Measurements from ENCODE around the gene CHRNA10. TPM values are rescaled to one million over a fixed set of nuclear protein-coding genes. Genes with fewer than 3 reads are reported as not detected.

CHRNA10 gene
- total RNA-seq, 4 donors from 2014 or later, result 1.9 to 5.4 (median 3.5) TPM

- Histone ChIP-seq H3K9me3 (no peaks in the 10 kb centered on the region), H3K36me3 (no peaks in the 10 kb centered on the region), H3K27me3 (no peaks in the 10 kb centered on the region), H3K4me3 (no peak overlapping the region), H3K4me1 (peaks cover 0 to 15% (median 5%) of the 10 kb centered on the region in 4 donors), H3K27ac (no peak overlapping the region)
- TF ChIP-seq POLR2A (IDR thresholded peaks at IDR 0.05) (no peak), CTCF (IDR thresholded peaks at IDR 0.05) (no peak)
- DNase-seq, result no peak
These were observed 31.3 kb downstream of the CHRNA10 start for GRCh38 chr11:3639841-3640240.

- no peak overlapping the region for H3K4me3 ChIP-seq
- TF ChIP-seq CTCF (IDR thresholded peaks at IDR 0.05), result no peak
- H3K27ac ChIP-seq, result no peak overlapping the region
- peaks cover 0 to 15% (median 5%) of the 10 kb centered on the region in 4 donors for H3K4me1 ChIP-seq
- DNase-seq, result no peak
- H3K27me3 ChIP-seq, result no peaks in the 10 kb centered on the region
- no peaks in the 10 kb centered on the region for H3K9me3 ChIP-seq
- H3K36me3 ChIP-seq, result no peaks in the 10 kb centered on the region
These were observed 32.7 kb downstream of the CHRNA10 start for GRCh38 chr11:3638513-3638912.

- no peak for TF ChIP-seq POLR2A (IDR thresholded peaks at IDR 0.05)
- TF ChIP-seq CTCF (IDR thresholded peaks at IDR 0.05), result no peak
- Histone ChIP-seq H3K36me3 (no peaks in the 10 kb centered on the region), H3K4me3 (no peak overlapping the region), H3K9me3 (no peaks in the 10 kb centered on the region), H3K27me3 (no peaks in the 10 kb centered on the region), H3K4me1 (peaks cover 0 to 3% (median 2%) of the 10 kb centered on the region in 4 donors), H3K27ac (no peak overlapping the region)
- no peak for DNase-seq
These were observed 34.0 kb downstream of the CHRNA10 start for GRCh38 chr11:3637201-3637600.

DNA sequence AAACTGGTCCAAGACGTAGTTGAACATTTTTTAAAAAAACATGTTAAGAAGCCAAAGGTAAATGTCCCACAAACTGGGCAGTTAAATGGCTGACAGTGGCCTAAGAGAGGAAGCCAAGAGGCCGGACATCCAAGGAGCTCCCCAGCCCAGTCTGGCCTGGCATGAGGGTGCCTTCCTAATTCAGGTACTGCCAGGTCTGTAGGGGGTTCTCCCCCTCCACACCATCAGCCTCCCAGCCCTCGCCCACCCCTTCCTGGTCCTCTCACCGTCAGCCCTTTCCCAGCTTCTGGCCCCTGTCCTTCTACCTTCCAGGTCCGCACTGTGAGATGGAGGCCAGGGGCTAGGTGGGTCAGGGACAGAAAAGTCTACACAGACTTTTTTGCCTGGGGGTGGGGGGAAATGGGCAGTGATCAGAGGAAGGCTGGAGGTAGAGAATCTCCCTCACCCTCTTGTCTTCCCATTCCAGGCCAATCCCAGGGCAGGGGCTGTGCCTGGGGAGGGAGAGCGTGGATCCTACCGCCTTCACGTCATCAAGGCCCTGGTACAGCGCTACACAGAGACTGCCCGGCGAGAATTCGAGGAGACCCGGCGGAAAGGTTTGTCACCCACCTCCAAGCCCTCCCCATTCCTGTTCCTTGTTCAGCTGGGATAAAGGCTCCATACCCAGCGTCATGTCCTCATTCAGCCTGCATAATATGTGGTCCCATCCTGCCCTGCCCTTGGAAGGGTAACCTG lies 35.4 kb downstream of the CHRNA10 start:
- H3K36me3 ChIP-seq, result no peaks in the 10 kb centered on the region
- no peaks in the 10 kb centered on the region for H3K9me3 ChIP-seq
- no peaks in the 10 kb centered on the region for H3K4me1 ChIP-seq
- no peak for TF ChIP-seq CTCF (IDR thresholded peaks at IDR 0.05)
- no peak overlapping the region for H3K4me3 ChIP-seq
- H3K27me3 ChIP-seq, result no peaks in the 10 kb centered on the region
- H3K27ac ChIP-seq, result no peak overlapping the region
- DNase-seq, result no peak

GRCh38 chr11:3632070-3632660 lies 39.0 kb downstream of the CHRNA10 start:
- Histone ChIP-seq H3K4me1 (no peaks in the 10 kb centered on the region), H3K36me3 (no peaks in the 10 kb centered on the region), H3K27ac (no peak overlapping the region), H3K9me3 (no peaks in the 10 kb centered on the region), H3K4me3 (no peak overlapping the region), H3K27me3 (no peaks in the 10 kb centered on the region)
- TF ChIP-seq CTCF (IDR thresholded peaks at IDR 0.05) (no peak), POLR2A (IDR thresholded peaks at IDR 0.05) (no peak)
- DNase-seq, result no peak

Measured in Peyer's patch (tissue), 4 donors.